H9 (cell line): Measurements from ENCODE around the gene MAGEH1. TPM values are rescaled to one million over a fixed set of nuclear protein-coding genes. Genes with fewer than 3 reads are reported as not detected.

Experiments used
- DNase-seq: peaks from one replicate; pipeline ENCODE4 v3.0.0-alpha.2; 2017
- H2AFZ ChIP-seq: one replicate; pipeline ENCODE4 v1.6.1; 2013; ENCODE audit warnings: mild to moderate bottlenecking, low read length, control low read depth, moderate library complexity
- H2AK5ac ChIP-seq: 2 replicates; pipeline ENCODE4 v1.6.1; 2013; ENCODE audit warnings: low read length, control low read depth, mixed read lengths; ENCODE audit not compliant: insufficient read length
- H2BK120ac ChIP-seq: one replicate; pipeline ENCODE4 v1.6.1; 2013; ENCODE audit warnings: low read depth, mild to moderate bottlenecking, low read length, control low read depth, inconsistent platforms; ENCODE audit not compliant: poor library complexity, severe bottlenecking
- H2BK12ac ChIP-seq: 2 replicates; pipeline ENCODE4 v1.6.1; 2013; ENCODE audit warnings: low read length, control low read depth, mixed read lengths, low read depth; ENCODE audit not compliant: insufficient read length
- H2BK15ac ChIP-seq: 2 replicates; pipeline ENCODE4 v1.6.1; 2013; ENCODE audit warnings: low read depth, low read length, control low read depth
- H2BK20ac ChIP-seq: one replicate; pipeline ENCODE4 v1.6.1; 2013; ENCODE audit warnings: low read depth, mild to moderate bottlenecking, low read length, control low read depth, inconsistent platforms; ENCODE audit not compliant: poor library complexity, severe bottlenecking
- H2BK5ac ChIP-seq: 2 replicates; pipeline ENCODE4 v1.6.1; 2013; ENCODE audit warnings: low read length, control low read depth, mixed read lengths; ENCODE audit not compliant: insufficient read length
- H3K14ac ChIP-seq: 2 replicates; pipeline ENCODE4 v1.6.1; 2013; ENCODE audit warnings: low read length, control low read depth; ENCODE audit not compliant: insufficient read depth
- H3K18ac ChIP-seq: 2 replicates; pipeline ENCODE4 v1.6.1; 2013; ENCODE audit warnings: low read depth, mild to moderate bottlenecking, mixed read lengths, low read length, control low read depth; ENCODE audit not compliant: insufficient read length
- H3K23ac ChIP-seq: 2 replicates; pipeline ENCODE4 v1.6.1; 2013; ENCODE audit warnings: low read length, control low read depth, mixed read lengths, low read depth; ENCODE audit not compliant: insufficient read length
- H3K23me2 ChIP-seq: 2 replicates; pipeline ENCODE4 v1.6.1; 2013; ENCODE audit warnings: low read depth, mild to moderate bottlenecking, mixed read lengths, low read length, control low read depth; ENCODE audit not compliant: insufficient read length, poor library complexity, severe bottlenecking
- H3K27ac ChIP-seq: 2 replicates; pipeline ENCODE4 v1.5.1; 2013; ENCODE audit warnings: low read length, control low read depth, mixed read lengths, low read depth; ENCODE audit not compliant: insufficient read length
- H3K27me3 ChIP-seq: 2 replicates; pipeline ENCODE4 v1.6.1; 2013; ENCODE audit warnings: low read length, control low read depth, inconsistent platforms; ENCODE audit not compliant: insufficient read depth
- H3K4ac ChIP-seq: 2 replicates; pipeline ENCODE4 v1.6.1; 2013; ENCODE audit warnings: low read depth, mild to moderate bottlenecking, control low read depth, inconsistent platforms, low read length, moderate library complexity
- H3K4me1 ChIP-seq: 2 replicates; pipeline ENCODE4 v1.6.1; 2013; ENCODE audit warnings: low read length, control low read depth, inconsistent platforms; ENCODE audit not compliant: insufficient read depth
- H3K4me2 ChIP-seq: 2 replicates; pipeline ENCODE4 v1.6.1; 2013; ENCODE audit warnings: low read length, control low read depth, mixed read lengths; ENCODE audit not compliant: insufficient read length, insufficient read depth
- H3K56ac ChIP-seq: 2 replicates; pipeline ENCODE4 v1.6.1; 2013; ENCODE audit warnings: low read depth, mild to moderate bottlenecking, mixed read lengths, low read length, control low read depth; ENCODE audit not compliant: insufficient read length
- H3K79me1 ChIP-seq: 2 replicates; pipeline ENCODE4 v1.6.1; 2013; ENCODE audit warnings: low read depth, mild to moderate bottlenecking, moderate library complexity, low read length, control low read depth, inconsistent platforms; ENCODE audit not compliant: insufficient read depth, poor library complexity, severe bottlenecking
- H3K79me2 ChIP-seq: 2 replicates; pipeline ENCODE4 v1.6.1; 2013; ENCODE audit warnings: low read length, control low read depth, inconsistent platforms; ENCODE audit not compliant: insufficient read depth
- H3K9ac ChIP-seq: 2 replicates; pipeline ENCODE4 v1.6.1; 2013; ENCODE audit warnings: low read length, control low read depth, mixed read lengths; ENCODE audit not compliant: insufficient read length; ENCODE audit errors: extremely low read depth
- H3K9me3 ChIP-seq: one replicate; pipeline ENCODE4 v1.6.1; 2013; ENCODE audit warnings: low read depth, low read length, inconsistent platforms; ENCODE audit not compliant: control insufficient read depth
- H3T11ph ChIP-seq: one replicate; pipeline ENCODE4 v1.6.1; 2013; ENCODE audit warnings: mild to moderate bottlenecking, low read length, control low read depth, inconsistent platforms
- H4K20me1 ChIP-seq: one replicate; pipeline ENCODE4 v1.6.1; 2013; ENCODE audit not compliant: control insufficient read depth, insufficient read length, insufficient read depth
- H4K5ac ChIP-seq: 2 replicates; pipeline ENCODE4 v1.6.1; 2013; ENCODE audit warnings: low read depth, mild to moderate bottlenecking, mixed read lengths, low read length, control low read depth; ENCODE audit not compliant: insufficient read length
- H4K8ac ChIP-seq: replicated peaks from 2 replicates; pipeline ENCODE4 v1.6.1; 2013; ENCODE audit warnings: low read length, control low read depth, mixed read lengths, low read depth; ENCODE audit not compliant: insufficient read length
- H4K91ac ChIP-seq: 2 replicates; pipeline ENCODE4 v1.6.1; 2013; ENCODE audit warnings: low read depth, mild to moderate bottlenecking, moderate library complexity, mixed read lengths, low read length, control low read depth; ENCODE audit not compliant: insufficient read length
- H3K27ac Mint-ChIP-seq, 3 experiments: 2 replicates in 2 of 3; 3 replicates in 1 of 3; pipeline ENCODE4 v1.8.0; 2020 to 2021; ENCODE audit warnings: mixed read lengths in 3 of 3, mild to moderate bottlenecking in 1 of 3, moderate library complexity in 1 of 3
- H3K27me3 Mint-ChIP-seq: 2 replicates; pipeline ENCODE4 v1.8.0; 2021; ENCODE audit warnings: low read depth, mild to moderate bottlenecking, moderate library complexity, mixed read lengths
- H3K36me3 Mint-ChIP-seq, 3 experiments: 2 replicates in 2 of 3; 3 replicates in 1 of 3; pipeline ENCODE4 v1.8.0; 2020 to 2021; ENCODE audit warnings: low read depth in 3 of 3, mixed read lengths in 3 of 3; ENCODE audit not compliant: insufficient read depth in 1 of 3
- H3K4me1 Mint-ChIP-seq, 2 experiments: 2 replicates each; pipeline ENCODE4 v1.8.0; 2020; ENCODE audit warnings: mixed read lengths in 2 of 2
- H3K4me3 Mint-ChIP-seq, 2 experiments: 2 replicates in 1 of 2; 3 replicates in 1 of 2; pipeline ENCODE4 v1.8.0; 2020 to 2021; ENCODE audit warnings: mild to moderate bottlenecking in 2 of 2, mixed read lengths in 2 of 2, moderate library complexity in 1 of 2
- H3K9me3 Mint-ChIP-seq, 2 experiments: 2 replicates in 1 of 2; 3 replicates in 1 of 2; pipeline ENCODE4 v1.8.0; 2020; ENCODE audit warnings: mild to moderate bottlenecking in 2 of 2, mixed read lengths in 2 of 2, moderate library complexity in 1 of 2
- WGBS: extraction: QIAGEN DNeasy Blood & Tissue Kit; methylation state at CpG from one replicate; pipeline ENCODE4 v1.1.7; 2013; ENCODE audit warnings: missing lambda C conversion rate, low lambda C conversion rate, mixed read lengths; ENCODE audit not compliant: insufficient read length; ENCODE audit errors: extremely low coverage; 5-methylcytosine and 5-hydroxymethylcytosine counted together
- total RNA-seq: library from RNA; stranded (reverse); gene quantifications from 2 replicates; pipeline ENCODE4 v1.2.1, GENCODE V29; 2021
- TF ChIP-seq, protein P1 (sequence below): fragments of 200-600 bp; sonication (generic); conservative IDR thresholded peaks from 3 replicates; pipeline ENCODE4 v1.8.0; 2021; ENCODE audit warnings: antibody characterized with exemption, mild to moderate bottlenecking

Gene MAGEH1
- total RNA-seq, 1 experiment from 2014 or later: 7.3 TPM

DNA sequence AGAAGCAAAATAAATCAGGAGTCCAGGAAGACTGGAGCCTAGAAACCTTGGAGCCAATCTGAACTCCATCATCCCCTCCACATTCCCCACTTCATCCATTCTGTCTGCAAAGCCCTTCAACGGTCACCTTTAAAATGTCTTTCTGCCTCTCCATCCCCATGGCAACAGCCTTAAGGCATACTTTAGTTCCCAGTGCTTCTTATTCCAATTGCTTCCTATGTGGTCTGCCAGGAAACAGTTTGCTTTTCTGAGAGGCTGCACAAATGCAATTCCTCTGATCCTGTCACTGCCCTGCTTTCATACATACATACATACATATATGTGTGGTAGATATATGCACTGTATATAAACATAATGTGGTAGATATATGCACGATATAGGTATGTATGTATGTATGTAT lies 786 bp upstream of the MAGEH1 start:
- H2AK5ac ChIP-seq: no peak overlapping the region
- no peak overlapping the region for H4K91ac ChIP-seq
- H2BK120ac ChIP-seq: no peak overlapping the region
- no peak overlapping the region for H3K18ac ChIP-seq
- peaks cover 9% of the 10 kb centered on the region for H3K23me2 ChIP-seq
- no CpG with 5 or more reads among the region's 2 CpGs for WGBS
- TF ChIP-seq, protein P1, sequence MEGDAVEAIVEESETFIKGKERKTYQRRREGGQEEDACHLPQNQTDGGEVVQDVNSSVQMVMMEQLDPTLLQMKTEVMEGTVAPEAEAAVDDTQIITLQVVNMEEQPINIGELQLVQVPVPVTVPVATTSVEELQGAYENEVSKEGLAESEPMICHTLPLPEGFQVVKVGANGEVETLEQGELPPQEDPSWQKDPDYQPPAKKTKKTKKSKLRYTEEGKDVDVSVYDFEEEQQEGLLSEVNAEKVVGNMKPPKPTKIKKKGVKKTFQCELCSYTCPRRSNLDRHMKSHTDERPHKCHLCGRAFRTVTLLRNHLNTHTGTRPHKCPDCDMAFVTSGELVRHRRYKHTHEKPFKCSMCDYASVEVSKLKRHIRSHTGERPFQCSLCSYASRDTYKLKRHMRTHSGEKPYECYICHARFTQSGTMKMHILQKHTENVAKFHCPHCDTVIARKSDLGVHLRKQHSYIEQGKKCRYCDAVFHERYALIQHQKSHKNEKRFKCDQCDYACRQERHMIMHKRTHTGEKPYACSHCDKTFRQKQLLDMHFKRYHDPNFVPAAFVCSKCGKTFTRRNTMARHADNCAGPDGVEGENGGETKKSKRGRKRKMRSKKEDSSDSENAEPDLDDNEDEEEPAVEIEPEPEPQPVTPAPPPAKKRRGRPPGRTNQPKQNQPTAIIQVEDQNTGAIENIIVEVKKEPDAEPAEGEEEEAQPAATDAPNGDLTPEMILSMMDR: no peak
- peaks cover 20% of the 10 kb centered on the region for H3K9me3 ChIP-seq
- H3K4ac ChIP-seq: no peak overlapping the region
- no peaks in the 10 kb centered on the region for H3K4me1 ChIP-seq
- no peak overlapping the region for H3K23ac ChIP-seq
- no peak overlapping the region for H4K8ac ChIP-seq
- H3K79me1 ChIP-seq: no peaks in the 10 kb centered on the region
- Mint-ChIP-seq H3K4me3 (peak overlapping the region in 1 of 2 experiments; percentile 85; a peak in 1 of 5 replicates), H3K36me3 (peaks cover 0 to 5% (median 0%) of the 10 kb centered on the region in 3 experiments; a peak in 1 of 7 replicates), H3K4me1 (peaks cover 4% of the 10 kb centered on the region in 2 experiments; a peak in 3 of 4 replicates), H3K9me3 (peaks cover 50 to 53% of the 10 kb centered on the region in 2 experiments), H3K27me3 (peaks cover 2% of the 10 kb centered on the region), H3K27ac (no peak overlapping the region)
- no peak overlapping the region for H2BK5ac ChIP-seq
- peak overlapping the region; percentile 77 for H3K4me2 ChIP-seq
- no peaks in the 10 kb centered on the region for H3K79me2 ChIP-seq
- H4K20me1 ChIP-seq: no peaks in the 10 kb centered on the region
- DNase-seq: no peak
- no peak overlapping the region for H2BK12ac ChIP-seq
- no peak overlapping the region for H3K27ac ChIP-seq
- H3K56ac ChIP-seq: no peak overlapping the region
- H2BK15ac ChIP-seq: no peak overlapping the region
- no peak overlapping the region for H3K14ac ChIP-seq
- H2BK20ac ChIP-seq: no peak overlapping the region
- H3K27me3 ChIP-seq: no peaks in the 10 kb centered on the region
- no peak overlapping the region for H2AFZ ChIP-seq
- H4K5ac ChIP-seq: no peak overlapping the region
- H3T11ph ChIP-seq: no peak overlapping the region
- H3K9ac ChIP-seq: no peak overlapping the region
